Natural killer cell (primary cell): Measurements from ENCODE around the gene YWHAB. TPM values are rescaled to one million over a fixed set of nuclear protein-coding genes. Genes with fewer than 3 reads are reported as not detected.
A peak's percentile ranks its signal among the peaks of the same experiment; 100 is the strongest.

Source experiments
- ATAC-seq, 3 donors: fragments of 150-1000 bp in 2 of 3; fragments of 200-7000 bp in 1 of 3; cut with Tn5 transposase; 1 replicate in 1 of 3; 2 replicates in 2 of 3; pipeline ENCODE4 v1.10.0; 2021; ENCODE audit warnings: mild to moderate bottlenecking in 2 of 3, moderate library complexity in 2 of 3
- DNase-seq, 2 donors: peaks; one replicate each; pipeline versions ENCODE4 v3.0.0 to v3.0.0-alpha.2; 2013 to 2021; ENCODE audit warnings: mixed read lengths in 1 of 2
- H3K27ac ChIP-seq: one replicate; pipeline ENCODE4 v1.5.1; 2013; ENCODE audit warnings: mild to moderate bottlenecking, low read length
- H3K27me3 ChIP-seq: one replicate; pipeline ENCODE4 v1.6.1; 2013; ENCODE audit warnings: low read length; ENCODE audit not compliant: control insufficient read depth, insufficient read depth
- H3K36me3 ChIP-seq: one replicate; pipeline ENCODE4 v1.6.1; 2013; ENCODE audit warnings: low read length; ENCODE audit not compliant: control insufficient read depth, insufficient read depth
- H3K4me1 ChIP-seq: one replicate; pipeline ENCODE4 v1.6.1; 2013; ENCODE audit warnings: low read length; ENCODE audit not compliant: control insufficient read depth, insufficient read depth
- H3K4me3 ChIP-seq: one replicate; pipeline ENCODE4 v1.5.1; 2013; ENCODE audit warnings: low read length
- H3K9me3 ChIP-seq: one replicate; pipeline ENCODE4 v1.6.1; 2013; ENCODE audit warnings: low read length; ENCODE audit not compliant: control insufficient read depth, insufficient read depth
- H3K27ac Mint-ChIP-seq, 2 donors: one replicate each; pipeline ENCODE4 v1.8.0; 2022; ENCODE audit warnings: mild to moderate bottlenecking in 2 of 2, mixed read lengths in 2 of 2, moderate library complexity in 1 of 2
- H3K27me3 Mint-ChIP-seq, 2 donors: one replicate each; pipeline ENCODE4 v1.8.0; 2022; ENCODE audit warnings: low read depth in 2 of 2, mixed read lengths in 2 of 2
- H3K36me3 Mint-ChIP-seq: one replicate; pipeline ENCODE4 v1.8.0; 2022; ENCODE audit warnings: mixed read lengths
- H3K4me1 Mint-ChIP-seq, 2 donors: one replicate each; pipeline ENCODE4 v1.8.0; 2022; ENCODE audit warnings: mixed read lengths in 2 of 2
- H3K4me3 Mint-ChIP-seq: one replicate; pipeline ENCODE4 v1.8.0; 2022; ENCODE audit warnings: mild to moderate bottlenecking, moderate library complexity, mixed read lengths
- H3K9me3 Mint-ChIP-seq, 2 donors: one replicate each; pipeline ENCODE4 v1.8.0; 2022; ENCODE audit warnings: mixed read lengths in 2 of 2
- CTCF ChIP-seq: fragments of 200-600 bp; IDR thresholded peaks from one replicate; pipeline ENCODE4 v1.8.0; 2022; ENCODE audit warnings: antibody characterized with exemption
- WGBS: methylation state at CpG from one replicate; pipeline ENCODE4 v1.1.7; 2013; ENCODE audit warnings: missing lambda C conversion rate; ENCODE audit not compliant: insufficient coverage; 5-methylcytosine and 5-hydroxymethylcytosine counted together
- intact Hi-C: fragments of 100-400 bp; cut with micrococcal nuclease; formaldehyde crosslinking; loops from one replicate; pipeline ENCODE4 v1.14.2; 2022
- total RNA-seq, 4 donors: library from RNA; stranded (reverse); fragments of 120-200 nt in 1 of 4; gene quantifications; one replicate each; pipeline versions ENCODE4 v1.2.3 to v1.2.4, GENCODE V29; 2013 to 2022

The YWHAB gene
- total RNA-seq, 3 donors from 2014 or later (not counting 1 experiment from before 2014, with no cell fraction given) = 137 to 199 (median 179) TPM

- Mint-ChIP-seq H3K9me3 (no peaks in the 10 kb centered on the region), H3K4me3 (peak overlapping the region; percentile 45), H3K27me3 (no peaks in the 10 kb centered on the region), H3K27ac (peak overlapping the region; percentile 72 to 77), H3K4me1 (peaks cover 67 to 77% of the 10 kb centered on the region in 2 donors), H3K36me3 (no peaks in the 10 kb centered on the region)
- Histone ChIP-seq H3K4me3 (no peak overlapping the region), H3K27ac (no peak overlapping the region), H3K27me3 (no peaks in the 10 kb centered on the region), H3K4me1 (peaks cover 31% of the 10 kb centered on the region), H3K9me3 (no peaks in the 10 kb centered on the region), H3K36me3 (peaks cover 13% of the 10 kb centered on the region)
- whole genome bisulfite sequencing = 51% methylated on average over 2 of the region's 2 CpGs
- intact Hi-C loops = no loop called here
- TF ChIP-seq CTCF = no peak
- ATAC-seq = peak in 1 of 3 donors; percentile 20
- DNase-seq = no peak
These were observed 9.5 kb downstream of the YWHAB start for GRCh38 chr20:44894959-44895358.

GRCh38 chr20:44896583-44896982, 11.1 kb downstream of the YWHAB start:
- 67% methylated on average over 1 of the region's 1 CpG for WGBS
- Mint-ChIP-seq H3K9me3 (no peaks in the 10 kb centered on the region), H3K36me3 (no peaks in the 10 kb centered on the region), H3K4me1 (peaks cover 73 to 80% of the 10 kb centered on the region in 2 donors), H3K27me3 (no peaks in the 10 kb centered on the region), H3K4me3 (peak overlapping the region; percentile 67), H3K27ac (peak overlapping the region; percentile 72 to 77)
- no peak overlapping the region for H3K27ac ChIP-seq
- intact Hi-C loops = no loop called here
- ATAC-seq = peak in 1 of 3 donors; percentile 27
- no peak for DNase-seq
- peaks cover 35% of the 10 kb centered on the region for H3K4me1 ChIP-seq
- H3K4me3 ChIP-seq = no peak overlapping the region
- peaks cover 19% of the 10 kb centered on the region for H3K36me3 ChIP-seq
- no peak for TF ChIP-seq CTCF
- no peaks in the 10 kb centered on the region for H3K9me3 ChIP-seq
- no peaks in the 10 kb centered on the region for H3K27me3 ChIP-seq

GRCh38 chr20:44897133-44897532, 11.6 kb downstream of the YWHAB start:
- Histone ChIP-seq H3K36me3 (peaks cover 23% of the 10 kb centered on the region), H3K27ac (no peak overlapping the region), H3K4me1 (peaks cover 35% of the 10 kb centered on the region), H3K4me3 (no peak overlapping the region), H3K27me3 (no peaks in the 10 kb centered on the region), H3K9me3 (no peaks in the 10 kb centered on the region)
- H3K36me3 Mint-ChIP-seq = no peaks in the 10 kb centered on the region
- ATAC-seq (no peak), DNase-seq (no peak)
- no peaks in the 10 kb centered on the region for H3K9me3 Mint-ChIP-seq
- peaks cover 70 to 77% of the 10 kb centered on the region in 2 donors for H3K4me1 Mint-ChIP-seq
- no CpG with 5 or more reads among the region's 1 CpG for WGBS
- no peaks in the 10 kb centered on the region for H3K27me3 Mint-ChIP-seq
- intact Hi-C loops = no loop called here
- no peak for TF ChIP-seq CTCF
- H3K4me3 Mint-ChIP-seq = peak overlapping the region; percentile 67
- H3K27ac Mint-ChIP-seq = peak overlapping the region; percentile 72 to 77

- Mint-ChIP-seq H3K4me3 (peak overlapping the region; percentile 29), H3K27me3 (no peaks in the 10 kb centered on the region), H3K36me3 (peaks cover 13% of the 10 kb centered on the region), H3K9me3 (no peaks in the 10 kb centered on the region), H3K4me1 (peaks cover 61 to 64% of the 10 kb centered on the region in 2 donors), H3K27ac (peak overlapping the region; percentile 77 to 84)
- Histone ChIP-seq H3K4me1 (peaks cover 26% of the 10 kb centered on the region), H3K27ac (peak overlapping the region; percentile 18), H3K9me3 (no peaks in the 10 kb centered on the region), H3K4me3 (no peak overlapping the region), H3K27me3 (no peaks in the 10 kb centered on the region), H3K36me3 (peaks cover 51% of the 10 kb centered on the region)
- DNase-seq (no peak), ATAC-seq (peak in 2 of 3 donors; percentile 31 to 32)
- no peak for TF ChIP-seq CTCF
- intact Hi-C loops = no loop called here
- 92% methylated on average over 5 of the region's 5 CpGs for WGBS
These were observed 14.8 kb downstream of the YWHAB start for GRCh38 chr20:44900231-44900854.
